ENCODE measurements around the gene NAV3. TPM values are rescaled to one million over a fixed set of nuclear protein-coding genes. Genes with fewer than 3 reads are reported as not detected.
"Not testable (repeated sequence)": the region's sequence is repeated elsewhere in the genome, so short reads cannot be mapped to it uniquely, and the experiment has no call there.

The NAV3 gene
- polyA plus RNA-seq, 10 donors = 11.8 to 24.3 (median 18.0) TPM

DNA sequence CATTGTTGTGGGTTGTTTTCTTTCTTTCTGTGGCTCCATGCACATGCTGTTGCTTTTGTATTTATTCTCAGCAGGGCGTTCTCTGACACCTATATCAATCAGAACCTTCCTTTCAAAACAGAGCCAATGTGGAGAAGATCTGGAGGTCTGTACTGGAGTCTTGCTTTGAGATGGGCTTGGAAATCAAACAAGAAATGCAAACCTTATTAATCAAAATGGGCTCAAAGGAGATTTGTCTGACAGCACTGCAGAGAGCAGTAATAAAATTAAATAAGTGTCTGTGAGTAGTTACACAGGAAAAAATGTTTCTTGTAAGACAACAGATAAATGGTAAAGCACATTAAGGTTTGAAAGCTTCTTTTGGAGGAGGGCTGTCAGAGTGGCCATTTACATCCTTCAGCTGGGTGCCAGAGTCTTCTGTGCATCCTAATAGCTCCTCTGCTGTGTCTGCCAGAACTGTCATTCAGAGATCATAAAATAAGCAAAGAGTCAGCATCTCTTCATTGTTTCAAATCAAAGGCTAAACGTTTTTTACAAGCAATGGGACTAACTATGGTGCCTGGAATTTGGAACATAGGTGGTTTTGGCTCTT lies 414.3 kb downstream of the NAV3 start:
- DNase-seq = no peak

- DNase-seq = no peak
Measured at GRCh38 chr12:78248321-78248720, 417.6 kb downstream of the NAV3 start.

DNA sequence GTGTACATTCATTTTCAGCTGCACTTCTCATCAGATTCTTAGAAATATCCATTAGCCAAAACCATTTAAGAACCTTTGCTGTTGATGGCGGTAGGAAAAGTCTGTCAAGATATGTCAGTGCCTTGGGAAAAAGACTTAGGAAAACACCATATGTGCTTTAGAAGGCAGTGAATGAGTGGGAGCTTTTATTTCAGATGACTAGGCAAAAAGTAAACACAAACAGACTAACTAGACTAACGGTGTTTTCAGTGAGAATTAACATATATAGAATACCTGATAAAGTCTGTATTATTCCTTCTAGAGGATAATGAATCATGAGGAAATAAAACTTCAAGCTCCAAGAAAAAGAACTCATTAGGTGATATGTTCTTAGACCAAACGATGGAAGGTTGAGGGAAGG lies 418.9 kb downstream of the NAV3 start:
- DNase-seq = no peak

- DNase-seq = not testable (repeated sequence)
Measured at GRCh38 chr12:78257662-78258061, 427.0 kb downstream of the NAV3 start.

GRCh38 chr12:78260976-78261375 lies 430.3 kb downstream of the NAV3 start:
- no peak for DNase-seq

- no peak for DNase-seq
Measured at GRCh38 chr12:78261901-78262300, 431.2 kb downstream of the NAV3 start.
